Immature natural killer cell (primary cell): Measurements from ENCODE around the gene MARCHF2. TPM values are rescaled to one million over a fixed set of nuclear protein-coding genes. Genes with fewer than 3 reads are reported as not detected.
"Not testable (repeated sequence)": the region's sequence is repeated elsewhere in the genome, so short reads cannot be mapped to it uniquely, and the experiment has no call there.

ENCODE experiments used
- DNase-seq, 3 donors: peaks; one replicate each; pipeline ENCODE4 v3.0.0; 2022; ENCODE audit warnings: mixed read lengths in 1 of 3
- H3K27ac Mint-ChIP-seq, 6 donors: one replicate each; pipeline ENCODE4 v1.8.0; 2020; ENCODE audit warnings: mixed read lengths in 6 of 6, mild to moderate bottlenecking in 5 of 6, inconsistent platforms in 4 of 6, moderate library complexity in 3 of 6
- H3K27me3 Mint-ChIP-seq, 3 donors: one replicate each; pipeline ENCODE4 v1.8.0; 2020 to 2021; ENCODE audit warnings: low read depth in 3 of 3, mild to moderate bottlenecking in 3 of 3, mixed read lengths in 3 of 3, moderate library complexity in 3 of 3, inconsistent platforms in 1 of 3
- H3K36me3 Mint-ChIP-seq, 3 donors: one replicate each; pipeline ENCODE4 v1.8.0; 2020; ENCODE audit warnings: mixed read lengths in 3 of 3, inconsistent platforms in 2 of 3, mild to moderate bottlenecking in 2 of 3
- H3K4me1 Mint-ChIP-seq, 2 donors: one replicate each; pipeline ENCODE4 v1.8.0; 2020; ENCODE audit warnings: inconsistent platforms in 2 of 2, mild to moderate bottlenecking in 2 of 2, mixed read lengths in 2 of 2, moderate library complexity in 1 of 2
- H3K4me3 Mint-ChIP-seq, 5 donors: one replicate each; pipeline ENCODE4 v1.8.0; 2020; ENCODE audit warnings: mild to moderate bottlenecking in 5 of 5, mixed read lengths in 5 of 5, inconsistent platforms in 3 of 5, moderate library complexity in 3 of 5
- H3K9me3 Mint-ChIP-seq, 6 donors: one replicate each; pipeline ENCODE4 v1.8.0; 2020; ENCODE audit warnings: mild to moderate bottlenecking in 6 of 6, mixed read lengths in 6 of 6, inconsistent platforms in 4 of 6, moderate library complexity in 3 of 6
- polyA plus RNA-seq, 3 donors: library from polyadenylated mRNA; unstranded; fragments of 300-500 nt; fragmentation: Illumina TruSeq; gene quantifications; one replicate each; pipeline ENCODE4 v1.2.3, GENCODE V29; 2021

MARCHF2 gene, protein sequence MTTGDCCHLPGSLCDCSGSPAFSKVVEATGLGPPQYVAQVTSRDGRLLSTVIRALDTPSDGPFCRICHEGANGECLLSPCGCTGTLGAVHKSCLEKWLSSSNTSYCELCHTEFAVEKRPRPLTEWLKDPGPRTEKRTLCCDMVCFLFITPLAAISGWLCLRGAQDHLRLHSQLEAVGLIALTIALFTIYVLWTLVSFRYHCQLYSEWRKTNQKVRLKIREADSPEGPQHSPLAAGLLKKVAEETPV
- polyA plus RNA-seq: 10 to 100 TPM; 43.9 to 71.4 (median 59.4) TPM

DNA sequence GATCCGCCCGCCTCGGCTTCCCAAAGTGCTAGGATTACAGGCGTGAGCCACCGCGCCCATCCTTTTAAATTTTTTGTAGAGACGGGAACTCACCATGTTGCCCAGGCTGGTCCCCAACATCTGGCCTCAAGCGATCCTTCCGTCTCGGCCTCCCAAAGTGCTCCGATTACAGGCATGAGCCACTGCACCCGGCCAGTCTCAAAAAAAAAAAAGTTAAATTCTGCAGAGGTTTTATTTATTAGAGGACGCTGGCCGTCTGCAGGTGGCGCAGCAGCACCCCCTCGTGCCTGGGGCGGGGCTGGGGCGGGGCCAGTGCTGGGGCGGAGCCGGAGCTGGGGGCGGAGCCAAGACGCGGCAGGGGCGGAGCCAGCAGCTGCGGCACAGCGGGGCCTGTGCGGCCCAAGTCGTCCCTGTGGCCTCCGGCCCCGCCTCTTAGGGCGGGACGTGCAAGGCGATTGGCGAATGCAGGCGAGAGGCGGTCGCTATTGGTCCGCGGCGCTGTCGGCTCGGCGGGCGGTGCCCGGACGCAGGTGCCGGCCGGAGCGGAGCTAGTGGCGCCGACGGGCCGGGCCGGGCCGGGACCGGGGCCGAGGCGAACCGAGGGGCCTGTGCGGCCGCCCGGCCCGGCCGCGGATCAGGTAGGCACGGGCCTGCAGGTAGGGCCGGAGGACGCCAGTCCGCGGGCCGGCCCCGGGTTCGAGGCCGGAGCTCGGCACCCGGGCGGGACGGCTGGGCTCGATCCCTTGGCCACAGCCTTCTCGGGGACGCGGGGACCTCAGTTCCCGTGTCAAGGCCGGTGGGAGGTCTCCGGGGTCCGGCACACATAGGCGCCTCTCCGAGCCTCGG is at the start of gene MARCHF2:
Gene MARCHF2, plus strand, starts transcription at position 523 of the 846 bp plus-strand sequence. CDS start 8,536 bp downstream, outside the sequence.
- no peaks in the 10 kb centered on the region for H3K36me3 Mint-ChIP-seq
- H3K9me3 Mint-ChIP-seq: no peaks in the 10 kb centered on the region
- DNase-seq: peak; percentile 94 to 96 (median 96)
- peak within 1 kb of the TSS in 5 of 6 donors; percentile 6 to 78 (median 37) for H3K27ac Mint-ChIP-seq
- H3K4me1 Mint-ChIP-seq: peaks cover 8 to 13% of the 10 kb centered on the region in 2 donors
- peak within 1 kb of the TSS; percentile 66 to 82 (median 78) for H3K4me3 Mint-ChIP-seq
- H3K27me3 Mint-ChIP-seq: peaks cover 0 to 2% (median 1%) of the 10 kb centered on the region in 3 donors

DNA sequence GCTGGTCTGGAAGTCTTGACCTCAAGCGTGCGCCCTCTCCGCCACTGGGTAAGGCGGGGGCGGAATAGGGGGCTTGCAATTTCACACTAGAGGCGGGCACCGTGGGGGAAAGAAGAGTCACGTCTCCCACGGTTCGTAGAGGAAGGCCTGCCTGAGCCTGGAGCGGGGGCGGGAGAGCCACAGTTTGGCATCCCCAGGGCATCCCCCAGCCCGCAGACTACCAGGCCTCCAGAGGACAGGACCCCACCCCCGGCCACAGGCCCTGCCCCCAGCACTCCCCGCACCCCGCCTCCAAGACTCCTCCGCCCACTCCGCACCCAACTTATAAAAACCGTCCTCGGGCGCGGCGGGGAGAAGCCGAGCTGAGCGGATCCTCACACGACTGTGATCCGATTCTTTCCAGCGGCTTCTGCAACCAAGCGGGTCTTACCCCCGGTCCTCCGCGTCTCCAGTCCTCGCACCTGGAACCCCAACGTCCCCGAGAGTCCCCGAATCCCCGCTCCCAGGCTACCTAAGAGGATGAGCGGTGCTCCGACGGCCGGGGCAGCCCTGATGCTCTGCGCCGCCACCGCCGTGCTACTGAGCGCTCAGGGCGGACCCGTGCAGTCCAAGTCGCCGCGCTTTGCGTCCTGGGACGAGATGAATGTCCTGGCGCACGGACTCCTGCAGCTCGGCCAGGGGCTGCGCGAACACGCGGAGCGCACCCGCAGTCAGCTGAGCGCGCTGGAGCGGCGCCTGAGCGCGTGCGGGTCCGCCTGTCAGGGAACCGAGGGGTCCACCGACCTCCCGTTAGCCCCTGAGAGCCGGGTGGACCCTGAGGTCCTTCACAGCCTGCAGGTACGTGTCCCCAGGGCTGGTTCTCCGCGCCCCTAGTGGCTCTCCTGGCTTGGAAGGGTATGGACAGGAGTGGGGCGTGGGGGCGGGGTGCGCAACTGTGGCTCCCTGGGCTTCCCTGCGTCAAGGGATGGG is 49.0 kb upstream of the MARCHF2 start, which contains the start of gene ANGPTL4:
Gene ANGPTL4, plus strand, starts transcription at position 353 of the 969 bp plus-strand sequence. Its CDS starts 167 bp downstream, at position 520.
- peak within 1 kb of the TSS in 4 of 6 donors; percentile 11 to 81 (median 38) for H3K27ac Mint-ChIP-seq
- no peaks in the 10 kb centered on the region for H3K9me3 Mint-ChIP-seq
- H3K4me1 Mint-ChIP-seq: peaks cover 7% of the 10 kb centered on the region in 2 donors
- DNase-seq: peak in 1 of 3 donors; percentile 17
- H3K27me3 Mint-ChIP-seq: peaks cover 10 to 23% (median 15%) of the 10 kb centered on the region in 3 donors
- H3K36me3 Mint-ChIP-seq: no peaks in the 10 kb centered on the region
- H3K4me3 Mint-ChIP-seq: peak within 1 kb of the TSS; percentile 66 to 92 (median 83)

DNA sequence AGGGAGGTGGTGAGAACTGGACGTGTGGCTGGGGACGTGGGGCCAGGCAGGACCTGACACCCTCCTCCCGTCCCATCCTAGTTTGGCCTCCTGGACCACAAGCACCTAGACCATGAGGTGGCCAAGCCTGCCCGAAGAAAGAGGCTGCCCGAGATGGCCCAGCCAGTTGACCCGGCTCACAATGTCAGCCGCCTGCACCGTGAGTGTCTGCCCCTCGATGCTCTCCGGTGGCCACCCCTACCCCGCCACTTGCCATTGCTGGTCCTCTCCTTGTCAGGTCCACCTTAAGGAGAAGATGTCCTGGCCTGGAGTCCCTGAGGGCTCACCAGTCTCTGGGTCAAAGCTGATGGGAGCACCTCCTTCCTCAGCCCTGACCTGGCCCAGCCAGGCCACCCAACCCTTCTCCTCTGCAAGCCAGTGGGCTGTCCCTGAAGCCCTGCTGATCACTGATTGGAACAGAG is 47.0 kb upstream of the MARCHF2 start:
- Mint-ChIP-seq H3K4me3 (no peak overlapping the region), H3K36me3 (no peaks in the 10 kb centered on the region), H3K27me3 (peaks cover 6 to 15% (median 15%) of the 10 kb centered on the region in 3 donors), H3K9me3 (no peaks in the 10 kb centered on the region), H3K4me1 (peaks cover 7% of the 10 kb centered on the region in 2 donors), H3K27ac (no peak overlapping the region)
- no peak for DNase-seq

DNA sequence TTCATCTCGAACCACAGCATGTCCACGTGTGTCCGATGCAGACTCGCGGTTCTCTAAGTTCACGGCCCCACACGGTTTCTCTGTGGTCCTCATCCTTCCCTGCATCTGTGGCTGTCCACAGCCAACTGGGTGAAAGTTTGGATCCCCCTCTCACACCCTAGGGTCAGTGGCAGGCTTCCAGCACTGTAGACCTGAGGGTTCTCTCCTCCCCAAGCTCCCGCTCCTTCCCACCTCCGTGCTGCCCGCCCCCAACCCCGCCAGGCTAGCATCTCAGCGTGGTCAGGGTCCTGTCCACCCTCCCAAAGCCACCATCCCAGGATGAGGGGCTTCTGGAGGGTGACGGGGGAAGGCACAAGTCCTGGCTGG is 46.2 kb upstream of the MARCHF2 start:
- no peaks in the 10 kb centered on the region for H3K36me3 Mint-ChIP-seq
- peaks cover 7% of the 10 kb centered on the region in 2 donors for H3K4me1 Mint-ChIP-seq
- H3K9me3 Mint-ChIP-seq: no peaks in the 10 kb centered on the region
- H3K27ac Mint-ChIP-seq: no peak overlapping the region
- DNase-seq: no peak
- no peak overlapping the region for H3K4me3 Mint-ChIP-seq
- H3K27me3 Mint-ChIP-seq: peaks cover 6 to 15% (median 13%) of the 10 kb centered on the region in 3 donors

DNA sequence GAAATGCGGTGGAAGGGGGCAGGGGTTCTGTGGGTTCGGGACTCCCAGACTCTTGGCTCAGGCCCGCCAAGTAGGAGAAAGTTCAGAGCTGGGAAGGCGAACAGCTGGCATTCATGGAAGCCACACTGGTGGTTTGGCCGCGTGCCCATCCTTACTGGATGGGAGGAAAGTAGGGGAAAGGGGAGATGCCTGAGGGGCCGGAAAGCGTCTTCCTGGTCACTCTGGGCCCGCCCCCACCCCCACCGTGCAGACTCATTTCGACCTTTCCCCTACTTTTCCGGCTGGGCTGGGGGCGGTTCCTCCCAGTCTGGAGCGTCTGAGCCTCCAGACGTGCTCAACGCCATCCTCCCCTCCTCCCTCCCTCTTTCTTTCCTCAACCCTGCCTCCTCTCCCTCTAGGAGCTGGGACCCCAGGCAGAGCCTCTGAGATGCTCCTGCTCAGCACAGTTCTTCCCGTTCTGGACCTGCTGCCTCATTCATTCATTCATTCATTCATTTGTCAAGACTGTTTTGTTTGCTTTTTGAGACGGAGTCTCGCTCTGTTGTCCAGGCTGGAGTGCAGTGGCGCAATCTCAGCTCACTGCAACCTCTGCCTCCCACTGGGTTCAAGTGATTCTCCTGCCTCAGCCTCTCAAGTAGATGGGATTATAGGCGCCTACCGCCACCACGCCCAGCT is 45.6 kb upstream of the MARCHF2 start:
- Mint-ChIP-seq H3K27ac (no peak overlapping the region), H3K27me3 (peaks cover 4 to 13% (median 8%) of the 10 kb centered on the region in 3 donors), H3K4me3 (no peak overlapping the region)

DNA sequence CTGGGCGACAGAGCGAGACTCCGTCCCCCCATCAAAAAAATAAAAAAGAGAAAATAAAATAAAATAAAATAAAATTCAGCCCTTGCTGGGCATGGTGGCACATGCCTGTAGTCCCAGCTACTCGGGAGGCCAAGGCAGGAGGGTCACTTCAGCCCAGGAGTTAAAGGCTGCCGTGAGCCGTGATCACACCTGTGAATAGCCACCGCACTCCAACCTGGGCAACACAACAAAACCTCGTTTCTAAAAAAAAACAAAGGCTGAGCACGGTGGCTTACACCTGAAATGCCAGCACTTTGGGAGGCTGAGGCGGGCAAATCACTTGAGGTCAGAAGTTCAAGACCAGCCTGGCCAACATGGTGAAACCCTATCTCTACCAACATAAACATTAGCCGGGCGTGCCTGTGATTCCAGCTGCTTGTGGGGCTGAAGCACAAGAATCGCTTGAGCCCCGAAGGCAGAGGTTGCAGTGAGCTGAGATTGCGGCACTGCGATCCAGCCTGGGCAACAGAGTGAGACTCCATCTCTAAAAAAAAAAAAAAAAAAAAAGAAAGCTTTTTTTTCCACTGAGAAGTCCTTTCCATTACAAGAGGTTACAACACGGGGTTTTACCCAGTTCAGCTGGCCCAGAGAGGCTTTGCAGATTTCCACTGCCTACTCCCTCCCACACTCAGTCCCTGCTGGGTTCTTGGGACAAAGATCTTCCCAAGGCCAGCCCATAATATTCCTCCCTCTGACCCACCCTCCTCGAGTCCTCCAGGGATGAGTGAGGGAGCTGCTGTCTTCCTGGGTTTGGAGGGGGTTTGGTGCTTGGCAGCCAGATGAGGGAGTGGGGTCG is 42.7 kb upstream of the MARCHF2 start:
- Mint-ChIP-seq H3K27ac (no peak overlapping the region), H3K4me1 (no peaks in the 10 kb centered on the region)
- DNase-seq: no peak

More for the DNA sequence above, 45.6 kb upstream of the MARCHF2 start:
- Mint-ChIP-seq H3K9me3 (no peaks in the 10 kb centered on the region), H3K36me3 (no peaks in the 10 kb centered on the region), H3K4me1 (peaks cover 7% of the 10 kb centered on the region in 2 donors)
- DNase-seq: no peak

DNA sequence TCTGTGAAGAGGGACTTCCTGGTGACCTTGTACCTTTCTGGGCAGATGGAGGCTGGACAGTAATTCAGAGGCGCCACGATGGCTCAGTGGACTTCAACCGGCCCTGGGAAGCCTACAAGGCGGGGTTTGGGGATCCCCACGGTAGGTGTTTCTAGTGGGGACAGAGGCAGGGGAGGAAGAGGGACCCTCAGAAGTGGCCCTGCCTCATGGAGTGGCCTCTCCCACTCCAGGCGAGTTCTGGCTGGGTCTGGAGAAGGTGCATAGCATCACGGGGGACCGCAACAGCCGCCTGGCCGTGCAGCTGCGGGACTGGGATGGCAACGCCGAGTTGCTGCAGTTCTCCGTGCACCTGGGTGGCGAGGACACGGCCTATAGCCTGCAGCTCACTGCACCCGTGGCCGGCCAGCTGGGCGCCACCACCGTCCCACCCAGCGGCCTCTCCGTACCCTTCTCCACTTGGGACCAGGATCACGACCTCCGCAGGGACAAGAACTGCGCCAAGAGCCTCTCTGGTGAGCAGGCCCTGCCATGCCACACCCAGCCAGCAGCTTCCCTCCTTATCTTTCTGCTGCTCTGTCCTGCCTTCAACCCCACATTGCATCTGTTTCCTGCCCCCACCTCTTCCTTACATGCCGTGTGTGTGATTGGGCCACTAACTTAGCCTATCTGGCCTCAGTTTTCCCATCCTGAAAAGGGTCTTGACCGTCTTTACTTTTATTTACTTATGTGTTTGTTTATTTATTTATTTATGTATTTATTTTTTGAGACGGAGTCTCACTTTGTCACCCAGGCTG is 41.9 kb upstream of the MARCHF2 start:
- Mint-ChIP-seq H3K27ac (no peak overlapping the region), H3K27me3 (peaks cover 0 to 6% (median 3%) of the 10 kb centered on the region in 3 donors), H3K4me1 (no peaks in the 10 kb centered on the region), H3K4me3 (no peak overlapping the region), H3K9me3 (no peaks in the 10 kb centered on the region), H3K36me3 (no peaks in the 10 kb centered on the region)
- DNase-seq: no peak

More for the DNA sequence above, 42.7 kb upstream of the MARCHF2 start:
- H3K36me3 Mint-ChIP-seq: no peaks in the 10 kb centered on the region
- no peak overlapping the region for H3K4me3 Mint-ChIP-seq
- no peaks in the 10 kb centered on the region for H3K9me3 Mint-ChIP-seq
- peaks cover 3 to 10% (median 3%) of the 10 kb centered on the region in 3 donors for H3K27me3 Mint-ChIP-seq

DNA sequence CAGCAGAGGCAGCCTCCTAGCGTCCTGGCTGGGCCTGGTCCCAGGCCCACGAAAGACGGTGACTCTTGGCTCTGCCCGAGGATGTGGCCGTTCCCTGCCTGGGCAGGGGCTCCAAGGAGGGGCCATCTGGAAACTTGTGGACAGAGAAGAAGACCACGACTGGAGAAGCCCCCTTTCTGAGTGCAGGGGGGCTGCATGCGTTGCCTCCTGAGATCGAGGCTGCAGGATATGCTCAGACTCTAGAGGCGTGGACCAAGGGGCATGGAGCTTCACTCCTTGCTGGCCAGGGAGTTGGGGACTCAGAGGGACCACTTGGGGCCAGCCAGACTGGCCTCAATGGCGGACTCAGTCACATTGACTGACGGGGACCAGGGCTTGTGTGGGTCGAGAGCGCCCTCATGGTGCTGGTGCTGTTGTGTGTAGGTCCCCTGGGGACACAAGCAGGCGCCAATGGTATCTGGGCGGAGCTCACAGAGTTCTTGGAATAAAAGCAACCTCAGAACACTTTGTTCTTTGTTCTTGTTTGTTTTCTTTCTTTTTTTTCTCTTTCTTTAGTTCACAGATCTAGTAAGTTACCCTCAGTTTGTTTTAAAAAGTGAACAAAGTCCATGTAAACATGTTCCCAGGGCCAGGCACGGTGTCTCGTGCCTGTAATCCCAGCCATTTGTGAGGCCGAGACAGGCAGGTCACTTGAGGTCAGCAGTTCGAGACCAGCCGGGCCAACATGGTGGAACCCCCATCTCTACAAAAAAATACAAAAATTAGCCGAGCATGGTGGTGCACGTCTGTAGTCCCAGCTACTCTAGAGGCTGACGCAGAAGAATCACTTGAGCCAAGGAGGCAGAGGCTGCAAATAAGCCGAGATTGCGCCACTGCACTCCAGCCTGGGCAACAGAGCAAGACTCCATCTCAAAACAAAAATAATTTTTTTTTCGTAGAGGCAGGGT is 39.0 kb upstream of the MARCHF2 start:
- H3K4me3 Mint-ChIP-seq: no peak overlapping the region
- H3K4me1 Mint-ChIP-seq: no peaks in the 10 kb centered on the region

DNA sequence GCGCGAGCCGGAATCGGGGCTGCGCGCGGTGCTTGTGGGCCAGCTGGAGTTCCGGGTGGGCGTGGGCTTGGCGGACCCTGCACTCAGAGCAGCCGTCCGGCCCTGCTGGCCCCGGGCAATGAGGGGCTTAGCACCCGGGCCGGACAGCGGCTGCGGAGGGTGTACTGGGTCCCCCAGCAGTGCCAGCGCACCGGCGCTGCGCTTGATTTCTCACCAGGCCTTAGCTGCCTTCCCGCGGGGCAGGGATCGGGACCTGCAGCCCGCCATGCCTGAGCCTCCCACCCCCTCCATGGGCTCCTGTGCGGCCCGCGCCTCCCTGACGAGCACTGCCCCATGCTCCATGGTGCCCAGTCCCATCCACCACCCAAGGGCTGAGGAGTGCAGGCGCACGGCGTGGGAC is 37.3 kb upstream of the MARCHF2 start:
- not testable (repeated sequence) for H3K9me3 Mint-ChIP-seq, H3K4me3 Mint-ChIP-seq, H3K27me3 Mint-ChIP-seq, DNase-seq, H3K4me1 Mint-ChIP-seq, H3K27ac Mint-ChIP-seq
- H3K36me3 Mint-ChIP-seq: peaks cover 0 to 14% (median 13%) of the 10 kb centered on the region in 3 donors

More for the DNA sequence above, 39.0 kb upstream of the MARCHF2 start:
- no peak for DNase-seq
- no peak overlapping the region for H3K27ac Mint-ChIP-seq
- peaks cover 0 to 9% (median 7%) of the 10 kb centered on the region in 3 donors for H3K36me3 Mint-ChIP-seq
- no peaks in the 10 kb centered on the region for H3K27me3 Mint-ChIP-seq
- H3K9me3 Mint-ChIP-seq: peaks cover 0 to 2% (median 0%) of the 10 kb centered on the region in 6 donors

DNA sequence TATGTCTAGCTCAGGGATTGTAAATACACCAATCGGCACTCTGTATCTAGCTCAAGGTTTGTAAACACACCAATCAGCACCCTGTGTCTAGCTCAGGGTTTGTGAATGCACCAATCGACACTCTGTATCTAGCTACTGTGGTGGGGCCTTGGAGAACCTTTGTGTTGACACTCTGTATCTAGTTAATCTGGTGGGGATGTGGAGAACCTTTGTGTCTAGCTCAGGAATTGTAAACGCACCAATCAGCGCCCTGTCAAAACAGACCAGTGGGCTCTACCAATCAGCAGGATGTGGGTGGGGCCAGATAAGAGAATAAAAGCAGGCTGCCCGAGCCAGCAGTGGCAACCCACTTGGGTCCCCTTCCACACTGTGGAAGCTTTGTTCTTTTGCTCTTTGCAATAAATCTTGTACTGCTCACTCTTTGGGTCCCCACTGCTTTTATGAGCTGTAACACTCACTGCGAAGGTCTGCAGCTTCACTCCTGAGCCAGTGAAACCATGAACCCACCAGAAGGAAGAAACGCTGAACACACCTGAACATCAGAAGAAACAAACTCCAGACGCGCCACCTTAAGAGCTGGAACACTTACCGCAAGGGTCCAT is 36.6 kb upstream of the MARCHF2 start:
- H3K4me1 Mint-ChIP-seq, DNase-seq, H3K9me3 Mint-ChIP-seq, H3K4me3 Mint-ChIP-seq, H3K27ac Mint-ChIP-seq, H3K27me3 Mint-ChIP-seq: not testable (repeated sequence)
- peaks cover 0 to 14% (median 13%) of the 10 kb centered on the region in 3 donors for H3K36me3 Mint-ChIP-seq
